H1 (cell line): Measurements from ENCODE around the gene PLK3. TPM values are rescaled to one million over a fixed set of nuclear protein-coding genes. Genes with fewer than 3 reads are reported as not detected.

ENCODE experiments used
- CEBPB ChIP-seq: IDR thresholded peaks from 2 replicates; pipeline ENCODE4 v1.6.1; 2012; ENCODE audit warnings: low read depth, low read length
- EP300 ChIP-seq, 2 experiments: IDR thresholded peaks; 1 replicate in 1 of 2; 2 replicates in 1 of 2; pipeline ENCODE4 v1.6.1; 2011 to 2012; ENCODE audit warnings: low read depth in 2 of 2, low read length in 2 of 2, mild to moderate bottlenecking in 2 of 2, borderline replicate concordance in 1 of 2, inconsistent platforms in 1 of 2, moderate library complexity in 1 of 2
- SIN3A ChIP-seq, 2 experiments: IDR thresholded peaks in 1 of 2; conservative IDR thresholded peaks in 1 of 2; 2 replicates each; pipeline ENCODE4 v1.6.1; 2011 to 2012; ENCODE audit warnings: low read length in 2 of 2, improper control_type of control experiment in 1 of 2, low read depth in 1 of 2, mild to moderate bottlenecking in 1 of 2
- SP2 ChIP-seq: IDR thresholded peaks from 2 replicates; pipeline ENCODE4 v1.6.1; 2012; ENCODE audit warnings: mild to moderate bottlenecking, low read length, inconsistent platforms
- SRF ChIP-seq: IDR thresholded peaks from 2 replicates; pipeline ENCODE4 v1.6.1; 2011; ENCODE audit warnings: mild to moderate bottlenecking, low read depth, low read length, moderate library complexity
- polyA plus RNA-seq, 7 experiments: library from polyadenylated mRNA; depleted of rRNA in 3 of 7; stranded (reverse) in 5 of 7; unstranded in 2 of 7; fragments of >200 nt in 5 of 7; fragments of 200-250 nt in 2 of 7; gene quantifications; 1 replicate in 5 of 7; 2 replicates in 1 of 7; 4 replicates in 1 of 7; pipeline versions ENCODE4 v1.2.1 to v1.2.3, GENCODE V29; 2011 to 2013; ENCODE audit warnings: missing spikeins in 2 of 7, mixed read lengths in 2 of 7
- total RNA-seq: library from RNA; stranded (reverse); fragmentation: NEBNext Ultra II Directional; extraction: Animal tissue kit (Norgen Biotek cat#: 25700); gene quantifications from 2 replicates; pipeline ENCODE4 v1.2.1, GENCODE V29; 2021
- TF ChIP-seq, protein P1 (sequence below): IDR thresholded peaks from 2 replicates; pipeline ENCODE4 v1.6.1; 2012; ENCODE audit warnings: inconsistent platforms

PLK3 gene
- total and polyA plus RNA-seq, 2 of the 8 experiments (the other 6 are each of a cell fraction or from before 2014, with no cell fraction given), result 7.9 to 12.3 TPM

DNA sequence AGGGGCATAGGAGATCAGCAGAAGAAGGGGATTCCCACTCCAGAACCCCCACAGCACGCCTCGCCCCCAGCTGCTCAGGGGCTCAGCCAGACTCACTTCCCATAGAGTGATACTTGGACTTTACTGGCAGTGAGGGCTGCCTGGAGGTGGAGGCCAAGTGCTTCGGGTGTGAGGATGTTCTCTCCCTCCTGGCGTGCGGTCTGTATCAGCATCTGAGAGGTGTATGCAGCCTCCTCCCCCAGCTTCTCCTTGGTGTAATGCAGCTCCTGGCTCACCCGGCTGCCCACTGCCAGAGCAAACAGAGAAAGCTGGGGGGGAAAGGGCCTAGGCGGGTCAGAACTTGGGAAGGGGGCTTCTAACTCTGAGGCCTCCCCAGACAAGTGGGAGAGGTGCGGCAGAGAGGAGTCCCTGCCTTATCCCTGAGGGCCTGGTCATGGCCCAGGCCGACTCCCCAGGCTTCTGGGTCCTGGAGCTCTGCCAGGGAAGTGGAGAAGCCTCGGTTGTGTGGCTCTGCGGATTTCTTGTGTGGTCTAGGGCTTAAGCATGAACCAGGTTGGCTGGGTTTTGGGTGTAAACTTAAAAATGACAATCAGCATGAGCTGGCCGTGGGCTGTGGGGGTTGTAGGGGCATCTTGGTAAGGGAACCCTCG, 32.0 kb downstream of the PLK3 start (continued):
- TF ChIP-seq, protein P1, sequence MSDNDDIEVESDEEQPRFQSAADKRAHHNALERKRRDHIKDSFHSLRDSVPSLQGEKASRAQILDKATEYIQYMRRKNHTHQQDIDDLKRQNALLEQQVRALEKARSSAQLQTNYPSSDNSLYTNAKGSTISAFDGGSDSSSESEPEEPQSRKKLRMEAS, result no peak
- TF ChIP-seq CEBPB (no peak), SP2 (no peak), SRF (no peak), SIN3A (conservative IDR thresholded peaks at IDR 0.05 in 1 of 2, IDR thresholded peaks at IDR 0.05 in 1 of 2; ENCODE audit: low read depth in 1 of 2, low read length in 2 of 2) (no peak), EP300 (IDR thresholded peaks at IDR 0.05; ENCODE audit: borderline replicate concordance in 1 of 2, low read depth in 2 of 2, low read length in 2 of 2) (no peak)
